Activated naive CD4-positive, alpha-beta T cell treated with anti-CD3 and anti-CD28 coated beads, Interleukin-2, amount 50 U/mL, for 16 hours (primary cell): ENCODE data around the gene CP.
"Not testable (repeated sequence)": the region's sequence is repeated elsewhere in the genome, so short reads cannot be mapped to it uniquely, and the experiment has no call there.

Source experiments
- DNase-seq: peaks from one replicate; pipeline ENCODE4 v3.0.0-alpha.2; 2020

Gene CP

GRCh38 chr3:149226776-149227175 is 5.1 kb upstream of the CP start:
- no peak for DNase-seq

- DNase-seq = no peak
Measured at GRCh38 chr3:149224736-149225594, 3.3 kb upstream of the CP start.

GRCh38 chr3:149223461-149223820 is 1.8 kb upstream of the CP start:
- no peak for DNase-seq

GRCh38 chr3:149219380-149220121 is 2.1 kb downstream of the CP start:
- DNase-seq = not testable (repeated sequence)

- DNase-seq = no peak
Measured at GRCh38 chr3:149217347-149217746, 4.3 kb downstream of the CP start.

- DNase-seq = no peak
Measured at GRCh38 chr3:149216193-149216869, 5.3 kb downstream of the CP start.

GRCh38 chr3:149215515-149215914 is 6.1 kb downstream of the CP start:
- DNase-seq = no peak

- no peak for DNase-seq
Measured at GRCh38 chr3:149214702-149215101, 6.9 kb downstream of the CP start.

- no peak for DNase-seq
Measured at GRCh38 chr3:149212386-149212785, 9.2 kb downstream of the CP start.

GRCh38 chr3:149209431-149209830 is 12.2 kb downstream of the CP start:
- no peak for DNase-seq

GRCh38 chr3:149207475-149207874 is 14.2 kb downstream of the CP start:
- no peak for DNase-seq

- no peak for DNase-seq
Measured at GRCh38 chr3:149204390-149204991, 17.1 kb downstream of the CP start.

- no peak for DNase-seq
Measured at GRCh38 chr3:149203758-149204157, 17.9 kb downstream of the CP start.

- DNase-seq = no peak
Measured at GRCh38 chr3:149199474-149199873, 22.2 kb downstream of the CP start.

GRCh38 chr3:149198611-149199010 is 23.0 kb downstream of the CP start:
- DNase-seq = no peak

GRCh38 chr3:149197669-149198068 is 24.0 kb downstream of the CP start:
- no peak for DNase-seq

- DNase-seq = not testable (repeated sequence)
Measured at GRCh38 chr3:149196805-149197592, 24.6 kb downstream of the CP start.

GRCh38 chr3:149195221-149195620 is 26.4 kb downstream of the CP start:
- DNase-seq = no peak

- no peak for DNase-seq
Measured at GRCh38 chr3:149188494-149188893, 33.1 kb downstream of the CP start.

- no peak for DNase-seq
Measured at GRCh38 chr3:149186721-149187120, 34.9 kb downstream of the CP start.

GRCh38 chr3:149186219-149186618 is 35.4 kb downstream of the CP start:
- no peak for DNase-seq

- DNase-seq = no peak
Measured at GRCh38 chr3:149181182-149181581, 40.4 kb downstream of the CP start.
